ENCODE data around the gene NOC4L.
"Not testable (repeated sequence)": the region's sequence is repeated elsewhere in the genome, so short reads cannot be mapped to it uniquely, and the experiment has no call there.

The NOC4L gene

GRCh38 chr12:132182206-132182710, 38.0 kb downstream of the NOC4L start:
- DNase-seq: no peak

- DNase-seq: no peak
These were observed 38.6 kb downstream of the NOC4L start for GRCh38 chr12:132182711-132183365.

GRCh38 chr12:132185705-132186104, 41.4 kb downstream of the NOC4L start:
- DNase-seq: no peak

GRCh38 chr12:132186208-132186856, 42.1 kb downstream of the NOC4L start:
- peak in 3 of 4 experiments; percentile 6 to 37 (median 36) for DNase-seq

- no peak for DNase-seq
These were observed 42.8 kb downstream of the NOC4L start for GRCh38 chr12:132186857-132187620.

- DNase-seq: no peak
These were observed 43.6 kb downstream of the NOC4L start for GRCh38 chr12:132187646-132188450.

GRCh38 chr12:132188451-132188901, 44.2 kb downstream of the NOC4L start:
- no peak for DNase-seq

GRCh38 chr12:132188916-132189325, 44.7 kb downstream of the NOC4L start:
- DNase-seq: no peak

GRCh38 chr12:132189378-132190011, 45.2 kb downstream of the NOC4L start:
- peak; percentile 97 to 99 (median 98) for DNase-seq

- DNase-seq: peak in 2 of 4 experiments; percentile 39 to 65
These were observed 45.9 kb downstream of the NOC4L start for GRCh38 chr12:132190012-132190755.

GRCh38 chr12:132190834-132191500, 46.7 kb downstream of the NOC4L start:
- no peak for DNase-seq

- no peak for DNase-seq
These were observed 47.7 kb downstream of the NOC4L start for GRCh38 chr12:132191715-132192553.

- peak in 1 of 4 experiments; percentile 52 for DNase-seq
These were observed 49.8 kb downstream of the NOC4L start for GRCh38 chr12:132194056-132194455.

- DNase-seq: no peak
These were observed 50.3 kb downstream of the NOC4L start for GRCh38 chr12:132194556-132194955.

GRCh38 chr12:132195242-132195641, 51.0 kb downstream of the NOC4L start:
- not testable (repeated sequence) for DNase-seq

- DNase-seq: no peak
These were observed 52.0 kb downstream of the NOC4L start for GRCh38 chr12:132196038-132196872.

- DNase-seq: no peak
These were observed 52.7 kb downstream of the NOC4L start for GRCh38 chr12:132196873-132197390.

All from suppressor macrophage (primary cell).